HEK293 (cell line): ENCODE measurements around the gene NCCRP1.

Source experiments
- CTCF ChIA-PET: fragments of 350-600 bp; formaldehyde crosslinking; extraction: SDS; loops from one replicate; lab custom pipeline; 2021; ENCODE audit warnings: antibody characterized with exemption; lab: Yijun Ruan, JAX
- POLR2A ChIA-PET: fragments of 300-600 bp; formaldehyde crosslinking; extraction: SDS; loops from one replicate; lab custom pipeline; 2020; ENCODE audit warnings: antibody characterized with exemption, inconsistent platforms; lab: Yijun Ruan, JAX
- H3K27ac ChIP-seq: fragments of 200-500 bp; sonication (Bioruptor generic); 2 replicates; pipeline ENCODE4 v1.5.1; 2014; ENCODE audit warnings: low read depth, low read length, control low read depth, inconsistent platforms; ENCODE audit errors: extremely low read depth
- H3K36me3 ChIP-seq, 2 experiments: fragments of 200-500 bp in 1 of 2; sonication (Bioruptor generic) in 1 of 2; 1 replicate in 1 of 2; 2 replicates in 1 of 2; pipeline ENCODE4 v1.5.1; 2014 to 2017; ENCODE audit warnings: inconsistent platforms in 2 of 2, low read length in 2 of 2; ENCODE audit not compliant: control insufficient read depth in 2 of 2, insufficient read depth in 1 of 2
- H3K4me1 ChIP-seq: fragments of 200-500 bp; sonication (Bioruptor generic); 2 replicates; pipeline ENCODE4 v1.5.1; 2014; ENCODE audit warnings: mild to moderate bottlenecking, low read length, inconsistent platforms; ENCODE audit not compliant: control insufficient read depth, insufficient read depth
- H3K4me3 ChIP-seq: 2 replicates; pipeline ENCODE4 v1.5.1; 2011; ENCODE audit warnings: low read depth, mild to moderate bottlenecking, control low read depth, low read length, moderate library complexity
- H3K9me3 ChIP-seq: fragments of 200-500 bp; sonication (Bioruptor generic); 2 replicates; pipeline ENCODE4 v1.5.1; 2014; ENCODE audit warnings: low read depth, low read length, inconsistent platforms; ENCODE audit not compliant: control insufficient read depth, insufficient read depth
- GLIS1 ChIP-seq: fragments of 450-650 bp; formaldehyde crosslinking; IDR thresholded peaks from 2 replicates; pipeline ENCODE4 v1.5.1; 2016; ENCODE audit warnings: missing biosample characterization, missing genetic modification characterization
- GLIS2 ChIP-seq: fragments of 450-650 bp; formaldehyde crosslinking; IDR thresholded peaks from 2 replicates; pipeline ENCODE4 v1.5.1; 2016; ENCODE audit warnings: missing biosample characterization, missing genetic modification characterization
- KLF1 ChIP-seq: fragments of 450-650 bp; formaldehyde crosslinking; IDR thresholded peaks from 2 replicates; pipeline ENCODE4 v1.5.1; 2016; ENCODE audit warnings: missing biosample characterization, missing genetic modification characterization
- MEIS1 ChIP-seq: sonication (generic); formaldehyde crosslinking; IDR thresholded peaks from 2 replicates; pipeline ENCODE4 v1.8.1; 2022; ENCODE audit warnings: missing genetic modification reagents, mild to moderate bottlenecking, borderline replicate concordance
- MYNN ChIP-seq: fragments of 450-650 bp; formaldehyde crosslinking; IDR thresholded peaks from 2 replicates; pipeline ENCODE4 v1.5.1; 2016; ENCODE audit warnings: missing biosample characterization, missing genetic modification characterization, borderline replicate concordance
- TCF7L2 ChIP-seq: IDR thresholded peaks from 2 replicates; pipeline ENCODE4 v1.6.1; 2011; ENCODE audit warnings: low read depth, mild to moderate bottlenecking, inconsistent platforms, low read length, moderate library complexity, borderline replicate concordance
- YY2 ChIP-seq: fragments of 450-650 bp; formaldehyde crosslinking; IDR thresholded peaks from 2 replicates; pipeline ENCODE4 v1.5.1; 2016; ENCODE audit warnings: missing biosample characterization, missing genetic modification characterization
- ZBTB17 ChIP-seq: fragments of 450-650 bp; formaldehyde crosslinking; IDR thresholded peaks from 2 replicates; pipeline ENCODE4 v1.5.1; 2016; ENCODE audit warnings: missing biosample characterization, missing genetic modification characterization
- ZIC2 ChIP-seq: fragments of 450-650 bp; formaldehyde crosslinking; IDR thresholded peaks from 2 replicates; pipeline ENCODE4 v1.5.1; 2016; ENCODE audit warnings: missing biosample characterization, missing genetic modification characterization
- ZNF585B ChIP-seq: fragments of 450-650 bp; formaldehyde crosslinking; IDR thresholded peaks from 2 replicates; pipeline ENCODE4 v1.5.1; 2016; ENCODE audit warnings: missing biosample characterization, missing genetic modification characterization
- ZNF600 ChIP-seq: fragments of 450-650 bp; formaldehyde crosslinking; IDR thresholded peaks from 2 replicates; pipeline ENCODE4 v1.5.1; 2016; ENCODE audit warnings: missing biosample characterization, missing genetic modification characterization
- ZNF785 ChIP-seq: fragments of 450-650 bp; formaldehyde crosslinking; IDR thresholded peaks from 2 replicates; pipeline ENCODE4 v1.5.1; 2016; ENCODE audit warnings: missing biosample characterization, missing genetic modification characterization
- TF ChIP-seq, protein P1 (sequence below): fragments of 450-650 bp; formaldehyde crosslinking; IDR thresholded peaks from 2 replicates; pipeline ENCODE4 v1.5.1; 2016; ENCODE audit warnings: missing biosample characterization, missing genetic modification characterization
- TF ChIP-seq, protein P2 (sequence below): fragments of 450-650 bp; formaldehyde crosslinking; IDR thresholded peaks from 2 replicates; pipeline ENCODE4 v1.5.1; 2016; ENCODE audit warnings: missing biosample characterization, missing genetic modification characterization
- TF ChIP-seq, protein P3 (sequence below): fragments of 450-650 bp; formaldehyde crosslinking; IDR thresholded peaks from 2 replicates; pipeline ENCODE4 v1.5.1; 2016; ENCODE audit warnings: missing biosample characterization, missing genetic modification characterization
- TF ChIP-seq, protein P4 (sequence below): fragments of 450-650 bp; formaldehyde crosslinking; IDR thresholded peaks from 2 replicates; pipeline ENCODE4 v1.5.1; 2017; ENCODE audit warnings: missing biosample characterization, missing genetic modification characterization
- TF ChIP-seq, protein P5 (sequence below): fragments of 450-650 bp; formaldehyde crosslinking; IDR thresholded peaks from 2 replicates; pipeline ENCODE4 v1.5.1; 2016; ENCODE audit warnings: missing biosample characterization, missing genetic modification characterization

NCCRP1 gene

DNA sequence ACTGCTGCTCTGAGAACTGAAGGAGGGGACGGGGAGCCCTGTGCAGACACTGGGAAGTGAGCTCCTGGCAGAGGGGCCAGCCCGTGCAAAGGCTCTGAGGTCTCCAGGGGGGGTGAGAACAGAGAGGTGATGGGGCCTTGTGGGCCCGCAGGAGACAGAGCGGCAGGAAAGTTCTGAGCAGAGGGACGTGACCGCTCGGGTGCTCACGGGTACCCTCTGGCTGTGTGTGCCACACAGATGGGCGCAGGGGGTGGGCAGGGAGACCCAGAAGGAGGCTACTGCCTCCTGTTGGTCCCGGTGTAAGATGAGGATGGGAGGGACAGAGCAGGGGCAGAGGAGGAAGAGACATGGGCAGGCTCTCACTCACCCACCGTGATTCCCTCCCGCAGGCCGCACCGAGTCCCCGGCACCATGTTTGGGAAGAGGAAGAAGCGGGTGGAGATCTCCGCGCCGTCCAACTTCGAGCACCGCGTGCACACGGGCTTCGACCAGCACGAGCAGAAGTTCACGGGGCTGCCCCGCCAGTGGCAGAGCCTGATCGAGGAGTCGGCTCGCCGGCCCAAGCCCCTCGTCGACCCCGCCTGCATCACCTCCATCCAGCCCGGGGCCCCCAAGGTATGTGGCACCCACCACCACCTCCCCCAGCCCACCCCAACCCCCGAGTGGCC is 27.5 kb upstream of the NCCRP1 start (continued):
- TF ChIP-seq, protein P1, sequence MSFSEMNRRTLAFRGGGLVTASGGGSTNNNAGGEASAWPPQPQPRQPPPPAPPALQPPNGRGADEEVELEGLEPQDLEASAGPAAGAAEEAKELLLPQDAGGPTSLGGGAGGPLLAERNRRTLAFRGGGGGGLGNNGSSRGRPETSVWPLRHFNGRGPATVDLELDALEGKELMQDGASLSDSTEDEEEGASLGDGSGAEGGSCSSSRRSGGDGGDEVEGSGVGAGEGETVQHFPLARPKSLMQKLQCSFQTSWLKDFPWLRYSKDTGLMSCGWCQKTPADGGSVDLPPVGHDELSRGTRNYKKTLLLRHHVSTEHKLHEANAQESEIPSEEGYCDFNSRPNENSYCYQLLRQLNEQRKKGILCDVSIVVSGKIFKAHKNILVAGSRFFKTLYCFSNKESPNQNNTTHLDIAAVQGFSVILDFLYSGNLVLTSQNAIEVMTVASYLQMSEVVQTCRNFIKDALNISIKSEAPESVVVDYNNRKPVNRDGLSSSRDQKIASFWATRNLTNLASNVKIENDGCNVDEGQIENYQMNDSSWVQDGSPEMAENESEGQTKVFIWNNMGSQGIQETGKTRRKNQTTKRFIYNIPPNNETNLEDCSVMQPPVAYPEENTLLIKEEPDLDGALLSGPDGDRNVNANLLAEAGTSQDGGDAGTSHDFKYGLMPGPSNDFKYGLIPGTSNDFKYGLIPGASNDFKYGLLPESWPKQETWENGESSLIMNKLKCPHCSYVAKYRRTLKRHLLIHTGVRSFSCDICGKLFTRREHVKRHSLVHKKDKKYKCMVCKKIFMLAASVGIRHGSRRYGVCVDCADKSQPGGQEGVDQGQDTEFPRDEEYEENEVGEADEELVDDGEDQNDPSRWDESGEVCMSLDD (tag by site-specific recombination) = no peak
- TF ChIP-seq, protein P2, sequence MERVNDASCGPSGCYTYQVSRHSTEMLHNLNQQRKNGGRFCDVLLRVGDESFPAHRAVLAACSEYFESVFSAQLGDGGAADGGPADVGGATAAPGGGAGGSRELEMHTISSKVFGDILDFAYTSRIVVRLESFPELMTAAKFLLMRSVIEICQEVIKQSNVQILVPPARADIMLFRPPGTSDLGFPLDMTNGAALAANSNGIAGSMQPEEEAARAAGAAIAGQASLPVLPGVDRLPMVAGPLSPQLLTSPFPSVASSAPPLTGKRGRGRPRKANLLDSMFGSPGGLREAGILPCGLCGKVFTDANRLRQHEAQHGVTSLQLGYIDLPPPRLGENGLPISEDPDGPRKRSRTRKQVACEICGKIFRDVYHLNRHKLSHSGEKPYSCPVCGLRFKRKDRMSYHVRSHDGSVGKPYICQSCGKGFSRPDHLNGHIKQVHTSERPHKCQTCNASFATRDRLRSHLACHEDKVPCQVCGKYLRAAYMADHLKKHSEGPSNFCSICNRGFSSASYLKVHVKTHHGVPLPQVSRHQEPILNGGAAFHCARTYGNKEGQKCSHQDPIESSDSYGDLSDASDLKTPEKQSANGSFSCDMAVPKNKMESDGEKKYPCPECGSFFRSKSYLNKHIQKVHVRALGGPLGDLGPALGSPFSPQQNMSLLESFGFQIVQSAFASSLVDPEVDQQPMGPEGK = peak; percentile 50; the same call in 1 of the 2 replicates
- TF ChIP-seq ZNF785 (no peak), YY2 (tag by site-specific recombination) (no peak)

DNA sequence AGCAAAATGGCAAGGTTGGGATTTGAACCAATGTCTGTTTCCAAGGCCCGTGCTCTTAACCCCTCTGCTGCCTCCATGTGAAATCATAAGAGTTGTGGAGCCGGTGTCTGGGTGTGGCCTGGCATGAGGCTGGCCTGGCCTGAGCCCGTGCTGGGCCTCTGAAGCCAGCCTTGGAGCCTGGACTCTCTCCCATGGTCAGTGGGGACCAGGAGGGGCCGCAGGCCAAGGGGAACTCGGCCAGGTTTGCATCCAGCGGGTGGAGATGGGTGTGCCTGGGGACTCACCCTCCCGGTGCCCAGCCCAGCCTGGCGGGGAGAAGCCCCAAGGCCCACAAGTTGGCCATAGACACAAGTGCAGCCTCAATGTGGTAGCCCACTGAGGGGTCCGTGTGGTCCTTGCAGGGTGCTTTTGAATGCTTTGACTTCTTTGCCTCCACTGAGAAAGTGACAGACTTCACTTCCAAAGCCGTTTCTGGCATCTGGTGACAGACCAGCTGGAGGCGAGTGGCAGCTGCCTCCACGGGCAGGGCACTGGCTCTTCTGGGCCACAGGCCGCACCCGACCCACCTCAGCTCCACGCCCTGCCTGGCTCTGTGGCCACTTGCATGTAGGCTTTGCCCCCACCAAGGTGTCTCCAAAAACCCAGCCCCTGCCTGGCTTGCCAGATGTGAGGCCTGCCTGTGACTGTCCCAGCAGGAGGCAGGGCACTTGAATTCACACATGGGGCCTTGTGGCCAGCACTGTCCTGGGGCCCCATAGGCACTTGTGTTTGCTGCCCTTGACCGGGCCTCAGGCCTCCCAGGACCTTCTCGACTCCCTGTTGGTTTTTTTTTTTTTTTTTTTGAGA is 26.2 kb upstream of the NCCRP1 start:
- H3K4me1 ChIP-seq = peaks cover 9% of the 10 kb centered on the region
- H3K36me3 ChIP-seq = peaks cover 11 to 30% of the 10 kb centered on the region in 2 experiments; a peak in 2 of 3 replicates
- no peak for TF ChIP-seq MYNN (tag by site-specific recombination)
- TF ChIP-seq TCF7L2 = no peak
- TF ChIP-seq, protein P3, sequence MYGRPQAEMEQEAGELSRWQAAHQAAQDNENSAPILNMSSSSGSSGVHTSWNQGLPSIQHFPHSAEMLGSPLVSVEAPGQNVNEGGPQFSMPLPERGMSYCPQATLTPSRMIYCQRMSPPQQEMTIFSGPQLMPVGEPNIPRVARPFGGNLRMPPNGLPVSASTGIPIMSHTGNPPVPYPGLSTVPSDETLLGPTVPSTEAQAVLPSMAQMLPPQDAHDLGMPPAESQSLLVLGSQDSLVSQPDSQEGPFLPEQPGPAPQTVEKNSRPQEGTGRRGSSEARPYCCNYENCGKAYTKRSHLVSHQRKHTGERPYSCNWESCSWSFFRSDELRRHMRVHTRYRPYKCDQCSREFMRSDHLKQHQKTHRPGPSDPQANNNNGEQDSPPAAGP (tag by site-specific recombination) = 0 out of 2 replicates have a peak, but pooled peaks have one; percentile 18
- TF ChIP-seq, protein P4, sequence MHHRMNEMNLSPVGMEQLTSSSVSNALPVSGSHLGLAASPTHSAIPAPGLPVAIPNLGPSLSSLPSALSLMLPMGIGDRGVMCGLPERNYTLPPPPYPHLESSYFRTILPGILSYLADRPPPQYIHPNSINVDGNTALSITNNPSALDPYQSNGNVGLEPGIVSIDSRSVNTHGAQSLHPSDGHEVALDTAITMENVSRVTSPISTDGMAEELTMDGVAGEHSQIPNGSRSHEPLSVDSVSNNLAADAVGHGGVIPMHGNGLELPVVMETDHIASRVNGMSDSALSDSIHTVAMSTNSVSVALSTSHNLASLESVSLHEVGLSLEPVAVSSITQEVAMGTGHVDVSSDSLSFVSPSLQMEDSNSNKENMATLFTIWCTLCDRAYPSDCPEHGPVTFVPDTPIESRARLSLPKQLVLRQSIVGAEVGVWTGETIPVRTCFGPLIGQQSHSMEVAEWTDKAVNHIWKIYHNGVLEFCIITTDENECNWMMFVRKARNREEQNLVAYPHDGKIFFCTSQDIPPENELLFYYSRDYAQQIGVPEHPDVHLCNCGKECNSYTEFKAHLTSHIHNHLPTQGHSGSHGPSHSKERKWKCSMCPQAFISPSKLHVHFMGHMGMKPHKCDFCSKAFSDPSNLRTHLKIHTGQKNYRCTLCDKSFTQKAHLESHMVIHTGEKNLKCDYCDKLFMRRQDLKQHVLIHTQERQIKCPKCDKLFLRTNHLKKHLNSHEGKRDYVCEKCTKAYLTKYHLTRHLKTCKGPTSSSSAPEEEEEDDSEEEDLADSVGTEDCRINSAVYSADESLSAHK (tag by site-specific recombination) = 0 out of 2 replicates have a peak, but pooled peaks have one; percentile 10
- TF ChIP-seq KLF1 (tag by site-specific recombination) = peak; percentile 93
- TF ChIP-seq ZNF600 (tag by site-specific recombination) = peak; percentile 47; the same call in 1 of the 2 replicates
- peak; percentile 92 for TF ChIP-seq ZIC2 (tag by site-specific recombination)
- TF ChIP-seq GLIS1 = peak; percentile 85
- no peak for TF ChIP-seq ZNF585B (tag by site-specific recombination)
- TF ChIP-seq MEIS1 (CRISPR knock-in tag) = no peak
- TF ChIP-seq, protein P5, sequence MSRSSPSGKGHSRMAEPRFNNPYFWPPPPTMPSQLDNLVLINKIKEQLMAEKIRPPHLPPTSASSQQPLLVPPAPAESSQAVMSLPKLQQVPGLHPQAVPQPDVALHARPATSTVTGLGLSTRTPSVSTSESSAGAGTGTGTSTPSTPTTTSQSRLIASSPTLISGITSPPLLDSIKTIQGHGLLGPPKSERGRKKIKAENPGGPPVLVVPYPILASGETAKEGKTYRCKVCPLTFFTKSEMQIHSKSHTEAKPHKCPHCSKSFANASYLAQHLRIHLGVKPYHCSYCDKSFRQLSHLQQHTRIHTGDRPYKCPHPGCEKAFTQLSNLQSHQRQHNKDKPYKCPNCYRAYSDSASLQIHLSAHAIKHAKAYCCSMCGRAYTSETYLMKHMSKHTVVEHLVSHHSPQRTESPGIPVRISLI (tag by site-specific recombination) = 0 out of 2 replicates have a peak, but pooled peaks have one; percentile 76
- no peak for TF ChIP-seq ZBTB17 (tag by site-specific recombination)
- TF ChIP-seq GLIS2 (tag by site-specific recombination) = peak; percentile 75
- ChIA-PET POLR2A (interaction anchor here (0.7 kb wide), 2 partner anchors 27 to 448 kb away, joined by 4 to 5 read pairs; no protein-coding TSS in a partner anchor), CTCF (interaction anchor here (0.7 kb wide), 1 partner anchor 50 kb away, joined by 3 read pairs; no protein-coding TSS in a partner anchor)
- peak overlapping the region; percentile 28; the same call in 1 of the 2 replicates for H3K27ac ChIP-seq
- H3K9me3 ChIP-seq = no peaks in the 10 kb centered on the region
- H3K4me3 ChIP-seq = no peak overlapping the region
